Sciatic nerve (tissue), 2 donors: Measurements from ENCODE around the gene KCNH8. TPM values are rescaled to one million over a fixed set of nuclear protein-coding genes. Genes with fewer than 3 reads are reported as not detected.
"Not testable (repeated sequence)": the region's sequence is repeated elsewhere in the genome, so short reads cannot be mapped to it uniquely, and the experiment has no call there.

Experiments
- ATAC-seq: fragments of 200-7000 bp; cut with Tn5 transposase; one replicate; pipeline ENCODE4 v1.9.1; 2020; ENCODE audit warnings: mild to moderate bottlenecking, moderate library complexity
- DNase-seq: peaks from one replicate; pipeline ENCODE4 v3.0.0-alpha.2; 2020; ENCODE audit warnings: low spot score
- intact Hi-C: fragments of 100-400 bp; cut with DNase I; formaldehyde crosslinking; loops from one replicate; pipeline ENCODE4 v1.14.2; 2022
- total RNA-seq: library from RNA; stranded (reverse); fragmentation: NEBNext Ultra II Directional; extraction: Animal tissue kit (Norgen Biotek cat#: 25700); gene quantifications from one replicate; pipeline ENCODE4 v1.2.1, GENCODE V29; 2021
- donor health status: DM: no; HTN: no; CAD: no.
- donor health status: DM: no; HTN: no; CAD: no.

Gene KCNH8
- total RNA-seq, 1 donor from 2014 or later = 2.1 TPM

- intact Hi-C loops = no loop called here
- no peak for DNase-seq
- no peak for ATAC-seq
Measured at GRCh38 chr3:19159966-19160635, 11.8 kb downstream of the KCNH8 start.

GRCh38 chr3:19165654-19166053 lies 17.3 kb downstream of the KCNH8 start:
- intact Hi-C loops = no loop called here
- ATAC-seq = no peak
- DNase-seq = no peak

- ATAC-seq (no peak), DNase-seq (no peak)
- intact Hi-C loops = no loop called here
Measured at GRCh38 chr3:19171794-19172193, 23.5 kb downstream of the KCNH8 start.

GRCh38 chr3:19173945-19174344 lies 25.6 kb downstream of the KCNH8 start:
- ATAC-seq (no peak), DNase-seq (no peak)
- intact Hi-C loops = no loop called here

- no peak for ATAC-seq
- DNase-seq = no peak
- intact Hi-C loops = no loop called here
Measured at GRCh38 chr3:19183584-19183983, 35.3 kb downstream of the KCNH8 start.

- ATAC-seq = no peak
- intact Hi-C loops = no loop called here
- no peak for DNase-seq
Measured at GRCh38 chr3:19190126-19190525, 41.8 kb downstream of the KCNH8 start.

- intact Hi-C loops = no loop called here
- ATAC-seq (no peak), DNase-seq (no peak)
Measured at GRCh38 chr3:19190602-19191001, 42.3 kb downstream of the KCNH8 start.

GRCh38 chr3:19199131-19199530 lies 50.8 kb downstream of the KCNH8 start:
- no peak for ATAC-seq
- intact Hi-C loops = no loop called here
- no peak for DNase-seq

- ATAC-seq (peak; percentile 62), DNase-seq (no peak)
- intact Hi-C loops = no loop called here
Measured at GRCh38 chr3:19202303-19202702, 54.0 kb downstream of the KCNH8 start.

GRCh38 chr3:19202754-19203153 lies 54.4 kb downstream of the KCNH8 start:
- no peak for ATAC-seq
- intact Hi-C loops = no loop called here
- DNase-seq = no peak

- intact Hi-C loops = no loop called here
- DNase-seq (no peak), ATAC-seq (no peak)
Measured at GRCh38 chr3:19206540-19206939, 58.2 kb downstream of the KCNH8 start.

GRCh38 chr3:19213603-19214220 lies 65.4 kb downstream of the KCNH8 start:
- intact Hi-C loops = no loop called here
- ATAC-seq (no peak), DNase-seq (no peak)

GRCh38 chr3:19215427-19215826 lies 67.1 kb downstream of the KCNH8 start:
- ATAC-seq (peak; percentile 91), DNase-seq (no peak)
- intact Hi-C loops = no loop called here

GRCh38 chr3:19216669-19217337 lies 68.5 kb downstream of the KCNH8 start:
- intact Hi-C loops = no loop called here
- ATAC-seq = peak; percentile 90
- peak; percentile 84 for DNase-seq

- no peak for ATAC-seq
- no peak for DNase-seq
- intact Hi-C loops = no loop called here
Measured at GRCh38 chr3:19220311-19220710, 72.0 kb downstream of the KCNH8 start.

GRCh38 chr3:19221081-19221480 lies 72.8 kb downstream of the KCNH8 start:
- no peak for ATAC-seq
- intact Hi-C loops = no loop called here
- DNase-seq = no peak

- no peak for ATAC-seq
- intact Hi-C loops = no loop called here
- no peak for DNase-seq
Measured at GRCh38 chr3:19226479-19226878, 78.2 kb downstream of the KCNH8 start.

GRCh38 chr3:19228167-19228566 lies 79.9 kb downstream of the KCNH8 start:
- intact Hi-C loops = no loop called here
- DNase-seq = no peak
- no peak for ATAC-seq

- DNase-seq (no peak), ATAC-seq (no peak)
- intact Hi-C loops = no loop called here
Measured at GRCh38 chr3:19229086-19229485, 80.8 kb downstream of the KCNH8 start.

GRCh38 chr3:19229881-19230280 lies 81.6 kb downstream of the KCNH8 start:
- intact Hi-C loops, DNase-seq, ATAC-seq: not testable (repeated sequence)
